GM18858 (cell line): ENCODE measurements around the gene FRMD4B.
"Not testable (repeated sequence)": the region's sequence is repeated elsewhere in the genome, so short reads cannot be mapped to it uniquely, and the experiment has no call there.

Experiments used
- ATAC-seq: cut with Tn5 transposase; IDR thresholded peaks from one replicate; pipeline ENCODE4 v1.9.1; 2021; ENCODE audit not compliant: unreplicated experiment

Gene FRMD4B

GRCh38 chr3:69292185-69292584, 93.7 kb downstream of the FRMD4B start:
- no peak for ATAC-seq

GRCh38 chr3:69290430-69290829, 95.5 kb downstream of the FRMD4B start:
- ATAC-seq: no peak

- no peak for ATAC-seq
Observed at GRCh38 chr3:69290006-69290405, 95.9 kb downstream of the FRMD4B start.

GRCh38 chr3:69288161-69288895, 97.6 kb downstream of the FRMD4B start:
- no peak for ATAC-seq

- ATAC-seq: no peak
Observed at GRCh38 chr3:69283913-69284611, 101.8 kb downstream of the FRMD4B start.

- no peak for ATAC-seq
Observed at GRCh38 chr3:69283496-69283895, 102.4 kb downstream of the FRMD4B start.

GRCh38 chr3:69282181-69282580, 103.7 kb downstream of the FRMD4B start:
- ATAC-seq: peak; percentile 51

- not testable (repeated sequence) for ATAC-seq
Observed at GRCh38 chr3:69277403-69277802, 108.5 kb downstream of the FRMD4B start.

GRCh38 chr3:69276884-69277283, 109.0 kb downstream of the FRMD4B start:
- ATAC-seq: no peak

- not testable (repeated sequence) for ATAC-seq
Observed at GRCh38 chr3:69276191-69276590, 109.7 kb downstream of the FRMD4B start.

- ATAC-seq: no peak
Observed at GRCh38 chr3:69273896-69274295, 112.0 kb downstream of the FRMD4B start.

- no peak for ATAC-seq
Observed at GRCh38 chr3:69272556-69272955, 113.3 kb downstream of the FRMD4B start.

- no peak for ATAC-seq
Observed at GRCh38 chr3:69271098-69271497, 114.8 kb downstream of the FRMD4B start.

- ATAC-seq: no peak
Observed at GRCh38 chr3:69266585-69266984, 119.3 kb downstream of the FRMD4B start.

- not testable (repeated sequence) for ATAC-seq
Observed at GRCh38 chr3:69266071-69266470, 119.8 kb downstream of the FRMD4B start.

GRCh38 chr3:69260843-69261405, 125.0 kb downstream of the FRMD4B start:
- not testable (repeated sequence) for ATAC-seq

- ATAC-seq: no peak
Observed at GRCh38 chr3:69260216-69260787, 125.6 kb downstream of the FRMD4B start.

- ATAC-seq: no peak
Observed at GRCh38 chr3:69259125-69259524, 126.8 kb downstream of the FRMD4B start.

- no peak for ATAC-seq
Observed at GRCh38 chr3:69255928-69256327, 130.0 kb downstream of the FRMD4B start.

- ATAC-seq: no peak
Observed at GRCh38 chr3:69254351-69254750, 131.5 kb downstream of the FRMD4B start.

GRCh38 chr3:69252631-69253030, 133.3 kb downstream of the FRMD4B start:
- ATAC-seq: no peak

GRCh38 chr3:69252141-69252540, 133.7 kb downstream of the FRMD4B start:
- no peak for ATAC-seq
